Upper lobe of right lung (tissue), 1 donor: Measurements from ENCODE around the gene PMEPA1. TPM values are rescaled to one million over a fixed set of nuclear protein-coding genes. Genes with fewer than 3 reads are reported as not detected.
A peak's percentile ranks its signal among the peaks of the same experiment; 100 is the strongest.

Source experiments
- ATAC-seq: fragments of 200-7000 bp; cut with Tn5 transposase; one replicate; pipeline ENCODE4 v1.9.1; 2020; ENCODE audit warnings: mild to moderate bottlenecking, moderate library complexity
- DNase-seq: peaks from one replicate; pipeline ENCODE4 v3.0.0-alpha.2; 2020
- H3K27ac ChIP-seq: fragments of 200-600 bp; one replicate; pipeline ENCODE4 v1.8.0; 2022
- H3K27me3 ChIP-seq: fragments of 200-600 bp; one replicate; pipeline ENCODE4 v1.8.0; 2022; ENCODE audit warnings: mild to moderate bottlenecking
- H3K36me3 ChIP-seq: fragments of 200-600 bp; one replicate; pipeline ENCODE4 v1.8.0; 2022
- H3K4me1 ChIP-seq: fragments of 200-600 bp; one replicate; pipeline ENCODE4 v1.8.0; 2022
- H3K4me3 ChIP-seq: fragments of 200-600 bp; one replicate; pipeline ENCODE4 v1.8.0; 2022; ENCODE audit warnings: mild to moderate bottlenecking
- H3K9me3 ChIP-seq: fragments of 200-600 bp; one replicate; pipeline ENCODE4 v1.8.0; 2022
- CTCF ChIP-seq: fragments of 200-600 bp; IDR thresholded peaks from one replicate; pipeline ENCODE4 v1.8.0; 2022; ENCODE audit warnings: antibody characterized with exemption
- intact Hi-C: fragments of 100-400 bp; cut with DNase I; formaldehyde crosslinking; loops from one replicate; pipeline ENCODE4 v1.11.0; 2022
- total RNA-seq: library from RNA; stranded (reverse); fragmentation: NEBNext Ultra II Directional; extraction: Animal tissue kit (Norgen Biotek cat#: 25700); gene quantifications from one replicate; pipeline ENCODE4 v1.2.1, GENCODE V29; 2021
- donor health status: DM: no; HTN: yes; CAD: no; lungs with severe emphysema.

The PMEPA1 gene
- total RNA-seq, 1 donor from 2014 or later = 49.1 TPM

- no peak overlapping the region for H3K27ac ChIP-seq
- no peaks in the 10 kb centered on the region for H3K27me3 ChIP-seq
- DNase-seq (no peak), ATAC-seq (no peak)
- peaks cover 33% of the 10 kb centered on the region for H3K4me1 ChIP-seq
- no peak overlapping the region for H3K4me3 ChIP-seq
- no peaks in the 10 kb centered on the region for H3K36me3 ChIP-seq
- no peak for TF ChIP-seq CTCF
- intact Hi-C loops = no loop called here
- no peaks in the 10 kb centered on the region for H3K9me3 ChIP-seq
These were observed 34.0 kb downstream of the PMEPA1 start for GRCh38 chr20:57675773-57676172.

- H3K27ac ChIP-seq = no peak overlapping the region
- ATAC-seq (no peak), DNase-seq (no peak)
- no peaks in the 10 kb centered on the region for H3K9me3 ChIP-seq
- no peaks in the 10 kb centered on the region for H3K27me3 ChIP-seq
- H3K36me3 ChIP-seq = no peaks in the 10 kb centered on the region
- H3K4me3 ChIP-seq = no peak overlapping the region
- H3K4me1 ChIP-seq = peaks cover 28% of the 10 kb centered on the region
- intact Hi-C loops = no loop called here
- no peak for TF ChIP-seq CTCF
These were observed 36.8 kb downstream of the PMEPA1 start for GRCh38 chr20:57672953-57673575.

- peak; percentile 84 for DNase-seq
- H3K27ac ChIP-seq = peak overlapping the region; percentile 18
- H3K27me3 ChIP-seq = no peaks in the 10 kb centered on the region
- H3K36me3 ChIP-seq = no peaks in the 10 kb centered on the region
- peak overlapping the region; percentile 8 for H3K4me3 ChIP-seq
- intact Hi-C loops = no loop called here
- peak; percentile 46 for ATAC-seq
- peaks cover 27% of the 10 kb centered on the region for H3K4me1 ChIP-seq
- TF ChIP-seq CTCF = no peak
- H3K9me3 ChIP-seq = no peaks in the 10 kb centered on the region
These were observed 37.7 kb downstream of the PMEPA1 start for GRCh38 chr20:57672164-57672563.

GRCh38 chr20:57671662-57672061, 38.2 kb downstream of the PMEPA1 start:
- Histone ChIP-seq H3K27ac (no peak overlapping the region), H3K27me3 (no peaks in the 10 kb centered on the region), H3K4me3 (no peak overlapping the region), H3K4me1 (peaks cover 22% of the 10 kb centered on the region), H3K9me3 (no peaks in the 10 kb centered on the region), H3K36me3 (no peaks in the 10 kb centered on the region)
- no peak for ATAC-seq
- no peak for DNase-seq
- intact Hi-C loops = no loop called here
- TF ChIP-seq CTCF = peak; percentile 11

GRCh38 chr20:57671072-57671391, 38.8 kb downstream of the PMEPA1 start:
- peaks cover 19% of the 10 kb centered on the region for H3K4me1 ChIP-seq
- intact Hi-C loops = no loop called here
- no peaks in the 10 kb centered on the region for H3K27me3 ChIP-seq

More at GRCh38 chr20:57671072-57671391, 38.8 kb downstream of the PMEPA1 start:
- Histone ChIP-seq H3K4me3 (no peak overlapping the region), H3K27ac (no peak overlapping the region), H3K36me3 (no peaks in the 10 kb centered on the region), H3K9me3 (no peaks in the 10 kb centered on the region)
- no peak for TF ChIP-seq CTCF
- DNase-seq (no peak), ATAC-seq (no peak)
